ENCODE measurements around the gene SCAP. TPM values are rescaled to one million over a fixed set of nuclear protein-coding genes. Genes with fewer than 3 reads are reported as not detected.

The SCAP gene
- total and polyA plus RNA-seq, 2 experiments from 2014 or later: 83.2 to 94.8 TPM

GRCh38 chr3:47399531-47400270 is 76.0 kb downstream of the SCAP start:
- H3K9me2 ChIP-seq (replicated peaks; ENCODE audit: insufficient read depth): no peaks in the 10 kb centered on the region
- H2AFZ ChIP-seq: no peak overlapping the region
- no peak overlapping the region for H3K27ac ChIP-seq
- no peak overlapping the region for H3K4me2 ChIP-seq
- H4K20me1 ChIP-seq (ENCODE audit: insufficient read depth, poor library complexity, severe bottlenecking): peaks cover 37% of the 10 kb centered on the region
- peaks cover 81% of the 10 kb centered on the region for H3K79me2 ChIP-seq
- no peaks in the 10 kb centered on the region for H3K27me3 ChIP-seq
- H3K36me3 ChIP-seq (replicated peaks; ENCODE audit: insufficient read depth, low read depth): no peaks in the 10 kb centered on the region
- no peaks in the 10 kb centered on the region for H3K9me3 ChIP-seq (ENCODE audit: low read depth)
- no peak for TF ChIP-seq EZH2 (IDR thresholded peaks at IDR 0.05; ENCODE audit: borderline replicate concordance)
- TF ChIP-seq EZH2phosphoT487 (IDR thresholded peaks at IDR 0.05; ENCODE audit: low read depth, severe bottlenecking, unreplicated experiment): no peak
- no peak for TF ChIP-seq CTCF (IDR thresholded peaks at IDR 0.05; ENCODE audit: poor library complexity)
- no peak for DNase-seq (ENCODE audit: low spot score)
- 87% methylated on average over 9 of the region's 9 CpGs for WGBS (ENCODE audit: low lambda C conversion rate, missing lambda C conversion rate)
- H3K4me3 ChIP-seq: no peak overlapping the region
- H3K4me1 ChIP-seq (ENCODE audit: insufficient read depth): peaks cover 3% of the 10 kb centered on the region

- no peak overlapping the region for H3K4me2 ChIP-seq
- H3K27me3 ChIP-seq: no peaks in the 10 kb centered on the region
- TF ChIP-seq EZH2 (IDR thresholded peaks at IDR 0.05; ENCODE audit: borderline replicate concordance): no peak
- no peak for TF ChIP-seq CTCF (IDR thresholded peaks at IDR 0.05; ENCODE audit: poor library complexity)
- H3K4me1 ChIP-seq (ENCODE audit: insufficient read depth): peaks cover 9% of the 10 kb centered on the region
- no peak overlapping the region for H2AFZ ChIP-seq
- no peak overlapping the region for H3K4me3 ChIP-seq
- H4K20me1 ChIP-seq (ENCODE audit: insufficient read depth, poor library complexity, severe bottlenecking): peaks cover 37% of the 10 kb centered on the region
- DNase-seq (ENCODE audit: low spot score): no peak
- 81% methylated on average over 1 of the region's 1 CpG for whole genome bisulfite sequencing (ENCODE audit: low lambda C conversion rate, missing lambda C conversion rate)
- no peaks in the 10 kb centered on the region for H3K9me3 ChIP-seq (ENCODE audit: low read depth)
- no peak overlapping the region for H3K27ac ChIP-seq
- H3K9me2 ChIP-seq (replicated peaks; ENCODE audit: insufficient read depth): no peaks in the 10 kb centered on the region
- peaks cover 81% of the 10 kb centered on the region for H3K79me2 ChIP-seq
- H3K36me3 ChIP-seq (replicated peaks; ENCODE audit: insufficient read depth, low read depth): no peaks in the 10 kb centered on the region
Observed at GRCh38 chr3:47399016-47399415, 76.7 kb downstream of the SCAP start.

- Histone ChIP-seq H3K27me3 (no peaks in the 10 kb centered on the region), H4K20me1 (ENCODE audit: insufficient read depth, poor library complexity, severe bottlenecking) (peaks cover 45% of the 10 kb centered on the region), H3K79me2 (peaks cover 81% of the 10 kb centered on the region), H3K9me2 (replicated peaks; ENCODE audit: insufficient read depth) (no peaks in the 10 kb centered on the region), H3K4me2 (no peak overlapping the region), H3K4me3 (no peak overlapping the region), H3K4me1 (ENCODE audit: insufficient read depth) (peaks cover 16% of the 10 kb centered on the region), H3K27ac (no peak overlapping the region), H3K9me3 (ENCODE audit: low read depth) (no peaks in the 10 kb centered on the region), H3K36me3 (replicated peaks; ENCODE audit: insufficient read depth, low read depth) (no peaks in the 10 kb centered on the region), H2AFZ (no peak overlapping the region)
- 81% methylated on average over 7 of the region's 7 CpGs for WGBS (ENCODE audit: low lambda C conversion rate, missing lambda C conversion rate)
- DNase-seq (ENCODE audit: low spot score): no peak
- TF ChIP-seq EZH2phosphoT487 (IDR thresholded peaks at IDR 0.05; ENCODE audit: low read depth, severe bottlenecking, unreplicated experiment) (no peak), EZH2 (IDR thresholded peaks at IDR 0.05; ENCODE audit: borderline replicate concordance) (no peak), CTCF (IDR thresholded peaks at IDR 0.05; ENCODE audit: poor library complexity) (no peak)
Observed at GRCh38 chr3:47398228-47398627, 77.5 kb downstream of the SCAP start.

All from hepatocyte (in vitro differentiated cells).